ENCODE data around the gene CCDC57. TPM values are rescaled to one million over a fixed set of nuclear protein-coding genes. Genes with fewer than 3 reads are reported as not detected.

CCDC57 gene
- total and polyA plus RNA-seq, 9 of the 15 experiments (the other 6 are each of a cell fraction or from before 2014, with no cell fraction given) = 0.83 to 36.2 (median 13.6) TPM

DNA sequence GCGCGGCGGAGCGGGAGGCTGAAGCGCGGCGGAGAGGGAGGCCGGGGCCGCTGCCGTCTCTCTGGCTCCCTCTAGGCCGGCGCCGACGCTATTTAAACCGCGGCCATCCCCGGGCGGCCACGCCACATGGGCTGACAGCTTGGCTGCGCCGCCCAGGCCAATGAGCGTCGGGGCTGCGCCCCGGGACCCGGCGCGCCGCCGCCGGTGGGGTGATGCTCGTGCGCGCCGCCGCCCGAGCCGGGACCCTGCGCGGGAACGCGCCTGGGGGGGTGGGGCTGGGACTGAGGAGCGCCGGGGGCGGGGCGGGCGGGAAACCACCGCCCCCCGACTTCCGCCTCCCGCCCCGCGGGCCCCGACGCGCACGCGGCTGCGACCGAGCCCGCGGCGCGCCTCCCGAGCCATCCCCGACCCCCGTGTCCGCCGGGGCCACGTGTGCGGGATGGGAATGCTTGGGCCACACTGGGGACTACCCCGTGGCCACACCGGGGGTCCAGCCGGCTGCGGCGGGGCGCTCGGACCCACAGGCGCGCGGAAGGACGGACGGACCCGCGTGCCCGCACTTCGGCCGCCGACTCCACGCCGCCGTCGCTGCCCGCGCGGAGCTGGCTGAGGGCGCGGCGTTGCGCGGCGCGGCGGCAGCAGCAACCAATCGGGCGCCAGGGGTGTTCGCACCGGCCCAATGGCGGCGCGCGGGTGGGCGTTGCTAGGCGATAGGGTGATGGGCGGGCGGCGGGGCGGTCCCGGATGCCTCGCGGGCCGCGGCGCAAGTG lies 114.3 kb downstream of the CCDC57 start, which contains the start of gene FASN (continued):
- TF ChIP-seq L3MBTL2 (IDR thresholded peaks at IDR 0.05) (peak; percentile 97), NFIX (CRISPR knock-in tag; IDR thresholded peaks at IDR 0.05; ENCODE audit: low read depth) (no peak), ZNF239 (CRISPR knock-in tag; IDR thresholded peaks at IDR 0.05) (no peak), CEBPZ (IDR thresholded peaks at IDR 0.05; ENCODE audit: borderline replicate concordance, low read depth, low read length) (no peak), NFE2 (IDR thresholded peaks at IDR 0.05; ENCODE audit: low read depth) (no peak), GABPA (tag; conservative IDR thresholded peaks at IDR 0.05; ENCODE audit: low read depth) (peak; percentile 92), PHF8 (IDR thresholded peaks at IDR 0.05; ENCODE audit: borderline replicate concordance, low read length) (peak; percentile 72; the same call in 1 of the 2 replicates), POLR3G (IDR thresholded peaks at IDR 0.05; ENCODE audit: extremely low read depth, insufficient read length, insufficient replicate concordance) (no peak), MCM5 (IDR thresholded peaks at IDR 0.05; ENCODE audit: low read depth) (no peak), CBFA2T3 (IDR thresholded peaks at IDR 0.05) (no peak), ZNF280A (IDR thresholded peaks at IDR 0.05; ENCODE audit: low read depth, partially characterized antibody) (no peak), EWSR1 (IDR thresholded peaks at IDR 0.05; ENCODE audit: borderline replicate concordance, low read depth, partially characterized antibody) (no peak), SMAD4 (CRISPR knock-in tag; conservative IDR thresholded peaks at IDR 0.05) (peak; percentile 91), SOX6 (IDR thresholded peaks at IDR 0.05) (peak; percentile 26; the same call in 1 of the 2 replicates), E2F6 (IDR thresholded peaks at IDR 0.05; ENCODE audit: borderline replicate concordance in 1 of 2, extremely low read depth in 1 of 2, insufficient read depth in 1 of 2, insufficient read length in 1 of 2, low read depth in 1 of 2, low read length in 1 of 2, poor library complexity in 1 of 2, severe bottlenecking in 1 of 2) (peak; percentile 94 to 99), GTF2F1 (IDR thresholded peaks at IDR 0.05; ENCODE audit: low read depth, low read length) (0 out of 2 replicates have a peak, but pooled peaks have one; percentile 81), XRCC4 (IDR thresholded peaks at IDR 0.05; ENCODE audit: extremely low read depth, insufficient read depth, insufficient read length) (no peak), XRCC3 (IDR thresholded peaks at IDR 0.05) (no peak)
- TF ChIP-seq, protein P1, sequence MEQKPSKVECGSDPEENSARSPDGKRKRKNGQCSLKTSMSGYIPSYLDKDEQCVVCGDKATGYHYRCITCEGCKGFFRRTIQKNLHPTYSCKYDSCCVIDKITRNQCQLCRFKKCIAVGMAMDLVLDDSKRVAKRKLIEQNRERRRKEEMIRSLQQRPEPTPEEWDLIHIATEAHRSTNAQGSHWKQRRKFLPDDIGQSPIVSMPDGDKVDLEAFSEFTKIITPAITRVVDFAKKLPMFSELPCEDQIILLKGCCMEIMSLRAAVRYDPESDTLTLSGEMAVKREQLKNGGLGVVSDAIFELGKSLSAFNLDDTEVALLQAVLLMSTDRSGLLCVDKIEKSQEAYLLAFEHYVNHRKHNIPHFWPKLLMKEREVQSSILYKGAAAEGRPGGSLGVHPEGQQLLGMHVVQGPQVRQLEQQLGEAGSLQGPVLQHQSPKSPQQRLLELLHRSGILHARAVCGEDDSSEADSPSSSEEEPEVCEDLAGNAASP (IDR thresholded peaks at IDR 0.05) = no peak
